DND-41 (cell line): ENCODE results near the gene BMP2.

Experiments used
- EZH2 ChIP-seq: IDR thresholded peaks from 3 replicates; pipeline ENCODE4 v1.6.1; 2012; ENCODE audit warnings: borderline replicate concordance, low read depth, mild to moderate bottlenecking, moderate library complexity, low read length, inconsistent platforms; ENCODE audit not compliant: severe bottlenecking
- TF ChIP-seq, protein P1 (sequence below): IDR thresholded peaks from 2 replicates; pipeline ENCODE4 v1.5.1; 2012; ENCODE audit warnings: borderline replicate concordance, low read length, moderate library complexity, mild to moderate bottlenecking; ENCODE audit not compliant: poor library complexity, severe bottlenecking; ENCODE audit errors: extremely low read depth

DNA sequence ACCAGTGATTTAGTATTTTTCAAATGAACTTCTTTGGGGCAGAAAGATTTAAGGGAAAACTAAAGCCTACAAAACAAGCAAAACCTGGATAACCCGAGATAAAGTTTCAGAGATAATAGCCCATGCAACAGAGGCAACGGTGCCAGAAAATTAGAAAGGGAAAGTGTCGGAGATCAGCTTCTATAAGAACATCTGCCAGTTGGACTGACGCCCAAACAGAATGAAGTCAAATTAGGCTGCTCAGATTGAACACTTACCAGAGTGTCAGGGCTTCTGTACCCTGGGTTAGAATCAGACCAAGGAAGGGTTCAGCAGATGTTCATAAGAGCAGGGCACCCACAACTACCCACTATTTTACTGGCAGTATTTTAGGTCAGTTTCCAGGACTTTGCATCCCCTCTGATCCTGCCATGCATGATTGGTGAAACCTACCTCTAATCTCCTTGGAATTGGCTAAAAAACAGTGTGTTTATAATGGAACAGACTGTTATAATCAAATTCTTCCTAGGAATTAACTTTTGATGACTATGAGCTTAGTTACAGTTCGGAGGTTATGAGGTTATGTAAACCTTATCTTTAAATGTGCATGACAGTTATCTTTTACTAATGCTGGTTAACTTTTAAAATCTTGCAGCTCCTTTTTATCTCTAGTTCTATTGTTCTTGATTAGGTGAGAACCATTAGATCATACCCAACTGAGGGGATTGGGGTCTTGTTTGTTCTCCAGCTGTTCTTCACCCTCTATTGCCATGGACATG, 13.1 kb downstream of the BMP2 start:
- TF ChIP-seq, protein P1, sequence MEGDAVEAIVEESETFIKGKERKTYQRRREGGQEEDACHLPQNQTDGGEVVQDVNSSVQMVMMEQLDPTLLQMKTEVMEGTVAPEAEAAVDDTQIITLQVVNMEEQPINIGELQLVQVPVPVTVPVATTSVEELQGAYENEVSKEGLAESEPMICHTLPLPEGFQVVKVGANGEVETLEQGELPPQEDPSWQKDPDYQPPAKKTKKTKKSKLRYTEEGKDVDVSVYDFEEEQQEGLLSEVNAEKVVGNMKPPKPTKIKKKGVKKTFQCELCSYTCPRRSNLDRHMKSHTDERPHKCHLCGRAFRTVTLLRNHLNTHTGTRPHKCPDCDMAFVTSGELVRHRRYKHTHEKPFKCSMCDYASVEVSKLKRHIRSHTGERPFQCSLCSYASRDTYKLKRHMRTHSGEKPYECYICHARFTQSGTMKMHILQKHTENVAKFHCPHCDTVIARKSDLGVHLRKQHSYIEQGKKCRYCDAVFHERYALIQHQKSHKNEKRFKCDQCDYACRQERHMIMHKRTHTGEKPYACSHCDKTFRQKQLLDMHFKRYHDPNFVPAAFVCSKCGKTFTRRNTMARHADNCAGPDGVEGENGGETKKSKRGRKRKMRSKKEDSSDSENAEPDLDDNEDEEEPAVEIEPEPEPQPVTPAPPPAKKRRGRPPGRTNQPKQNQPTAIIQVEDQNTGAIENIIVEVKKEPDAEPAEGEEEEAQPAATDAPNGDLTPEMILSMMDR, result no peak
- TF ChIP-seq EZH2, result no peak
